Measurements from ENCODE around the gene ADRA2C. TPM values are rescaled to one million over a fixed set of nuclear protein-coding genes. Genes with fewer than 3 reads are reported as not detected.

ADRA2C gene
- total and polyA plus RNA-seq, 4 donors, result 0.23 to 5.4 (median 1.9) TPM

- Histone ChIP-seq H3K27ac (ENCODE audit: low read depth in 1 of 2, low read length in 1 of 2) (no peak overlapping the region), H3K4me1 (ENCODE audit: control insufficient read depth in 5 of 5, insufficient read depth in 5 of 5, low read length in 5 of 5) (no peaks in the 10 kb centered on the region), H3K4me3 (no peak overlapping the region), H3K36me3 (ENCODE audit: control insufficient read depth in 4 of 4, insufficient read depth in 4 of 4, low read length in 4 of 4) (no peaks in the 10 kb centered on the region), H3K27me3 (ENCODE audit: control insufficient read depth in 3 of 3, insufficient read depth in 3 of 3, low read length in 2 of 3) (peaks cover 10 to 28% (median 11%) of the 10 kb centered on the region in 3 donors), H3K9me3 (ENCODE audit: control insufficient read depth in 4 of 4, insufficient read depth in 3 of 4, low read length in 3 of 4) (peaks cover 0 to 13% (median 4%) of the 10 kb centered on the region in 4 donors), H3K9ac (ENCODE audit: insufficient read depth in 1 of 2, low read length in 2 of 2) (no peak overlapping the region)
- TF ChIP-seq CTCF (IDR thresholded peaks at IDR 0.05; ENCODE audit: control extremely low read depth, extremely low read depth), result no peak
- 69 to 73% methylated on average over 25 of the region's 25 CpGs for WGBS, 2 donors
- ATAC-seq (ENCODE audit: insufficient read depth, low FRiP score), result no peak
- DNase-seq, result no peak
These were observed 25.9 kb upstream of the ADRA2C start for GRCh38 chr4:3740256-3740655.

GRCh38 chr4:3741217-3742011, 24.8 kb upstream of the ADRA2C start:
- 92 to 93% methylated on average over 19 of the region's 19 CpGs for WGBS, 2 donors
- Histone ChIP-seq H3K27ac (ENCODE audit: low read depth in 1 of 2, low read length in 1 of 2) (no peak overlapping the region), H3K9me3 (ENCODE audit: control insufficient read depth in 4 of 4, insufficient read depth in 3 of 4, low read length in 3 of 4) (peaks cover 0 to 13% (median 2%) of the 10 kb centered on the region in 4 donors), H3K4me1 (ENCODE audit: control insufficient read depth in 5 of 5, insufficient read depth in 5 of 5, low read length in 5 of 5) (no peaks in the 10 kb centered on the region), H3K36me3 (ENCODE audit: control insufficient read depth in 4 of 4, insufficient read depth in 4 of 4, low read length in 4 of 4) (no peaks in the 10 kb centered on the region), H3K27me3 (ENCODE audit: control insufficient read depth in 3 of 3, insufficient read depth in 3 of 3, low read length in 2 of 3) (peaks cover 10 to 39% (median 22%) of the 10 kb centered on the region in 3 donors), H3K4me3 (no peak overlapping the region), H3K9ac (ENCODE audit: insufficient read depth in 1 of 2, low read length in 2 of 2) (no peak overlapping the region)
- TF ChIP-seq CTCF (IDR thresholded peaks at IDR 0.05; ENCODE audit: control extremely low read depth, extremely low read depth), result no peak
- DNase-seq (no peak), ATAC-seq (ENCODE audit: insufficient read depth, low FRiP score) (no peak)

- Histone ChIP-seq H3K36me3 (ENCODE audit: control insufficient read depth in 4 of 4, insufficient read depth in 4 of 4, low read length in 4 of 4) (no peaks in the 10 kb centered on the region), H3K9me3 (ENCODE audit: control insufficient read depth in 4 of 4, insufficient read depth in 3 of 4, low read length in 3 of 4) (peaks cover 0 to 13% (median 2%) of the 10 kb centered on the region in 4 donors), H3K4me3 (no peak overlapping the region), H3K27ac (ENCODE audit: low read depth in 1 of 2, low read length in 1 of 2) (no peak overlapping the region), H3K9ac (ENCODE audit: insufficient read depth in 1 of 2, low read length in 2 of 2) (no peak overlapping the region), H3K27me3 (ENCODE audit: control insufficient read depth in 3 of 3, insufficient read depth in 3 of 3, low read length in 2 of 3) (peaks cover 10 to 50% (median 29%) of the 10 kb centered on the region in 3 donors), H3K4me1 (ENCODE audit: control insufficient read depth in 5 of 5, insufficient read depth in 5 of 5, low read length in 5 of 5) (no peaks in the 10 kb centered on the region)
- 94 to 97% methylated on average over 3 of the region's 3 CpGs for WGBS, 2 donors
- ATAC-seq (ENCODE audit: insufficient read depth, low FRiP score), result no peak
- DNase-seq, result no peak
- TF ChIP-seq CTCF (IDR thresholded peaks at IDR 0.05; ENCODE audit: control extremely low read depth, extremely low read depth), result no peak
These were observed 23.6 kb upstream of the ADRA2C start for GRCh38 chr4:3742610-3743009.
